ENCODE results near the gene PTGES. TPM values are rescaled to one million over a fixed set of nuclear protein-coding genes. Genes with fewer than 3 reads are reported as not detected.

The PTGES gene
- total and polyA plus RNA-seq, 10 of the 15 experiments (the other 5 are each of a cell fraction or from before 2014, with no cell fraction given), result 0.57 TPM; not detected in 9

- no TSS peak for BruUV-seq (replicated peaks)
- WGBS (ENCODE audit: insufficient coverage, insufficient replicate concordance, low lambda C conversion rate, missing lambda C conversion rate), result 10% methylated on average over 8 of the region's 8 CpGs
- no peak for TF ChIP-seq MLLT1 (IDR thresholded peaks at IDR 0.05)
- TF ChIP-seq, protein P1, sequence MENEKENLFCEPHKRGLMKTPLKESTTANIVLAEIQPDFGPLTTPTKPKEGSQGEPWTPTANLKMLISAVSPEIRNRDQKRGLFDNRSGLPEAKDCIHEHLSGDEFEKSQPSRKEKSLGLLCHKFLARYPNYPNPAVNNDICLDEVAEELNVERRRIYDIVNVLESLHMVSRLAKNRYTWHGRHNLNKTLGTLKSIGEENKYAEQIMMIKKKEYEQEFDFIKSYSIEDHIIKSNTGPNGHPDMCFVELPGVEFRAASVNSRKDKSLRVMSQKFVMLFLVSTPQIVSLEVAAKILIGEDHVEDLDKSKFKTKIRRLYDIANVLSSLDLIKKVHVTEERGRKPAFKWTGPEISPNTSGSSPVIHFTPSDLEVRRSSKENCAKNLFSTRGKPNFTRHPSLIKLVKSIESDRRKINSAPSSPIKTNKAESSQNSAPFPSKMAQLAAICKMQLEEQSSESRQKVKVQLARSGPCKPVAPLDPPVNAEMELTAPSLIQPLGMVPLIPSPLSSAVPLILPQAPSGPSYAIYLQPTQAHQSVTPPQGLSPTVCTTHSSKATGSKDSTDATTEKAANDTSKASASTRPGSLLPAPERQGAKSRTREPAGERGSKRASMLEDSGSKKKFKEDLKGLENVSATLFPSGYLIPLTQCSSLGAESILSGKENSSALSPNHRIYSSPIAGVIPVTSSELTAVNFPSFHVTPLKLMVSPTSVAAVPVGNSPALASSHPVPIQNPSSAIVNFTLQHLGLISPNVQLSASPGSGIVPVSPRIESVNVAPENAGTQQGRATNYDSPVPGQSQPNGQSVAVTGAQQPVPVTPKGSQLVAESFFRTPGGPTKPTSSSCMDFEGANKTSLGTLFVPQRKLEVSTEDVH (IDR thresholded peaks at IDR 0.05; ENCODE audit: low read depth, partially characterized antibody), result no peak
- TF ChIP-seq BACH1 (IDR thresholded peaks at IDR 0.05; ENCODE audit: borderline replicate concordance), result no peak
- TF ChIP-seq PML (IDR thresholded peaks at IDR 0.05; ENCODE audit: low read length), result no peak
- TF ChIP-seq LARP7 (IDR thresholded peaks at IDR 0.05), result no peak
- TF ChIP-seq RELA (IDR thresholded peaks at IDR 0.05; ENCODE audit: borderline replicate concordance, partially characterized antibody), result no peak
- no peak for TF ChIP-seq SREBF1 (IDR thresholded peaks at IDR 0.05; ENCODE audit: low read length)
- TF ChIP-seq PAX8 (IDR thresholded peaks at IDR 0.05), result no peak
- no peak for TF ChIP-seq ZNF592 (IDR thresholded peaks at IDR 0.05)
- TF ChIP-seq HDGF (IDR thresholded peaks at IDR 0.05), result no peak
- no peak for TF ChIP-seq HCFC1 (IDR thresholded peaks at IDR 0.05; ENCODE audit: low read length)
- no peak for TF ChIP-seq GABPA (IDR thresholded peaks at IDR 0.05; ENCODE audit: low read depth)
- TF ChIP-seq IKZF2 (IDR thresholded peaks at IDR 0.05), result no peak
- TF ChIP-seq ETV6 (conservative IDR thresholded peaks at IDR 0.05 in 1 of 2, IDR thresholded peaks at IDR 0.05 in 1 of 2; ENCODE audit: borderline replicate concordance in 1 of 2, low read depth in 1 of 2), result no peak
- TF ChIP-seq ZNF207 (IDR thresholded peaks at IDR 0.05; ENCODE audit: borderline replicate concordance), result no peak
- no peak for TF ChIP-seq MEF2A (IDR thresholded peaks at IDR 0.05; ENCODE audit: insufficient read depth, low read depth, low read length)
- no peak for TF ChIP-seq CBX5 (IDR thresholded peaks at IDR 0.05; ENCODE audit: low read depth)
- RAD21 ChIA-PET (ENCODE audit: unreplicated experiment), result no interaction called here
- no peaks in the 10 kb centered on the region for H3K4me1 ChIP-seq (ENCODE audit: control insufficient read depth, insufficient read depth, low read length)
- H3K27me3 ChIP-seq (replicated peaks in 1 of 2; ENCODE audit: control insufficient read depth in 2 of 2, insufficient read depth in 2 of 2, low read length in 1 of 2), result peaks cover 0 to 9% of the 10 kb centered on the region in 2 experiments
- in situ Hi-C loops (cut with MboI), result no loop called here
- DNase-seq (ENCODE audit: low read depth, low spot score) (no peak), FAIRE-seq (no peak), ATAC-seq (no peak)
- H2AFZ ChIP-seq (ENCODE audit: control insufficient read depth, low read depth, low read length), result no peak overlapping the region
- no peak overlapping the region for H3K4me2 ChIP-seq (ENCODE audit: control insufficient read depth, insufficient read depth)
- CTCF ChIA-PET, result no interaction called here
- H3K79me2 ChIP-seq (ENCODE audit: control insufficient read depth, insufficient read depth, low read length), result no peaks in the 10 kb centered on the region
- POLR2A ChIA-PET, result no interaction called here
- H4K20me1 ChIP-seq (ENCODE audit: control insufficient read depth, insufficient read depth), result no peaks in the 10 kb centered on the region
- no peak overlapping the region for H3K4me3 ChIP-seq
- intact Hi-C loops (cut with micrococcal nuclease; ENCODE audit: unreplicated experiment), result no loop called here
- no peaks in the 10 kb centered on the region for H3K9me3 ChIP-seq (replicated peaks; ENCODE audit: control insufficient read depth, insufficient read depth, low read length)
- no peak overlapping the region for H3K27ac ChIP-seq (ENCODE audit: control insufficient read depth, insufficient read depth)
- SMC1A ChIA-PET (ENCODE audit: uncharacterized antibody, unreplicated experiment), result no interaction called here
- no peaks in the 10 kb centered on the region for H3K36me3 ChIP-seq (ENCODE audit: control insufficient read depth in 2 of 2, insufficient read depth in 2 of 2, low read length in 1 of 2)
- no peak overlapping the region for H3K9ac ChIP-seq (ENCODE audit: control insufficient read depth, insufficient read depth, low read length)
These were observed 59.1 kb downstream of the PTGES start for GRCh38 chr9:129693741-129694140.

Measured in GM12878 (cell line).